Fibroblast of the aortic adventitia (primary cell): ENCODE measurements around the gene ADAMTSL2. TPM values are rescaled to one million over a fixed set of nuclear protein-coding genes. Genes with fewer than 3 reads are reported as not detected.
"Not testable (repeated sequence)": the region's sequence is repeated elsewhere in the genome, so short reads cannot be mapped to it uniquely, and the experiment has no call there.

Source experiments
- DNase-seq: peaks from one replicate; pipeline ENCODE4 v3.0.0-alpha.2; 2010; ENCODE audit warnings: low read depth
- H3K4me3 ChIP-seq: 2 replicates; pipeline ENCODE4 v1.5.1; 2011; ENCODE audit warnings: low read depth, mild to moderate bottlenecking, control low read depth, low read length, moderate library complexity
- total RNA-seq: library from RNA; depleted of rRNA; stranded (reverse); fragments of >200 nt; gene quantifications from 2 replicates; pipeline ENCODE4 v1.2.3, GENCODE V29; 2012; ENCODE audit warnings: low replicate concordance
- TF ChIP-seq, protein P1 (sequence below): IDR thresholded peaks from 2 replicates; pipeline ENCODE4 v1.5.1; 2011; ENCODE audit warnings: mild to moderate bottlenecking, low read length, control low read depth, inconsistent platforms; ENCODE audit not compliant: insufficient read depth

Gene ADAMTSL2
- total RNA-seq, 1 donor, result not detected

DNA sequence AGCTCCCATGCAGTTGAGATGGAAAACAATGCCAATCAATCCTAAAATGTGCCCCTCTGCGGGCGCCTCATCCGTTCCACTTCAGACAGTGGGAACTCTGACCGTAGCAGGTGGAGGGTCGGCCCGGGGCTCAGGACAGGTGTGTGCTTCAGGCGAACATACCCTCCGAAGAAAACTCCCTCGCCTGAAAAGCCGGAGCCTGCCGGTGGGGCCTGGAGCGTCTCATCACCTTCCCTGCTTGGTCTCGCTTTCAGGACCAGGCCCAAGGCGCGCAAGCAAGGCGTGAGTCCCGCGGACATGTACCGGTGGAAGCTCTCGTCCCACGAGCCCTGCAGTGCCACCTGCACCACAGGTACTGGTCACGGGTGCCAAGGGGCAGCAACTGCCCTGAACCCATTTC, 26.4 kb downstream of the ADAMTSL2 start:
- DNase-seq, result no peak
- no peak overlapping the region for H3K4me3 ChIP-seq
- TF ChIP-seq, protein P1, sequence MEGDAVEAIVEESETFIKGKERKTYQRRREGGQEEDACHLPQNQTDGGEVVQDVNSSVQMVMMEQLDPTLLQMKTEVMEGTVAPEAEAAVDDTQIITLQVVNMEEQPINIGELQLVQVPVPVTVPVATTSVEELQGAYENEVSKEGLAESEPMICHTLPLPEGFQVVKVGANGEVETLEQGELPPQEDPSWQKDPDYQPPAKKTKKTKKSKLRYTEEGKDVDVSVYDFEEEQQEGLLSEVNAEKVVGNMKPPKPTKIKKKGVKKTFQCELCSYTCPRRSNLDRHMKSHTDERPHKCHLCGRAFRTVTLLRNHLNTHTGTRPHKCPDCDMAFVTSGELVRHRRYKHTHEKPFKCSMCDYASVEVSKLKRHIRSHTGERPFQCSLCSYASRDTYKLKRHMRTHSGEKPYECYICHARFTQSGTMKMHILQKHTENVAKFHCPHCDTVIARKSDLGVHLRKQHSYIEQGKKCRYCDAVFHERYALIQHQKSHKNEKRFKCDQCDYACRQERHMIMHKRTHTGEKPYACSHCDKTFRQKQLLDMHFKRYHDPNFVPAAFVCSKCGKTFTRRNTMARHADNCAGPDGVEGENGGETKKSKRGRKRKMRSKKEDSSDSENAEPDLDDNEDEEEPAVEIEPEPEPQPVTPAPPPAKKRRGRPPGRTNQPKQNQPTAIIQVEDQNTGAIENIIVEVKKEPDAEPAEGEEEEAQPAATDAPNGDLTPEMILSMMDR, result no peak

DNA sequence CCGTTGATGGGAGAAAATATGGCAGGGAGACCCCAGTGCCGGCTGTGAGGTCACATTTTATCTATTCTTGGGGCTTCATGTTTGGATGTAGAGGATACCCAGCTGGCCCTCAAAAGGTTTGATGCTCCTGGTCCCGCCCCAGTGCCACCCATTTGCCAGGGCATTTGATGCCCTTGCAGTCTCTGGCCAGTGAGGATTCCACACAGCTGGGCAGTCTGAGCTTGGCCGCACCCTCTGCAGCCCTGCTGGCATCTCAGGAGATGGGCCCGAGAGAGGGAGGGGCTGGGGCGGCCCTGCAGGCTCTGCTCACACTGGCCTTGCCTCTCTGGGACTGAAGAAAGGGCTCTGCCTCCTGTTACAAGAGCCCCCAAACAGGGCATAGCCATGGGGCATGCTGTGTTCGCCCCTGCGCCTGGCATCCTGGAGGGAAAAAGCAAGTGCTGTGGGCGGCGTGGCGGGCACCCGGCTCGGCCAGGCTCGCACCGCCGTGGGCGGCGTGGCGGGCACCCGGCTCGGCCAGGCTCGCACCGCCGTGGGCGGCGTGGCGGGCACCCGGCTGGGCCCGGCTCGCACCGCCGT, 27.6 kb downstream of the ADAMTSL2 start:
- TF ChIP-seq, protein P1, result no peak
- no peak for DNase-seq
- no peak overlapping the region for H3K4me3 ChIP-seq

DNA sequence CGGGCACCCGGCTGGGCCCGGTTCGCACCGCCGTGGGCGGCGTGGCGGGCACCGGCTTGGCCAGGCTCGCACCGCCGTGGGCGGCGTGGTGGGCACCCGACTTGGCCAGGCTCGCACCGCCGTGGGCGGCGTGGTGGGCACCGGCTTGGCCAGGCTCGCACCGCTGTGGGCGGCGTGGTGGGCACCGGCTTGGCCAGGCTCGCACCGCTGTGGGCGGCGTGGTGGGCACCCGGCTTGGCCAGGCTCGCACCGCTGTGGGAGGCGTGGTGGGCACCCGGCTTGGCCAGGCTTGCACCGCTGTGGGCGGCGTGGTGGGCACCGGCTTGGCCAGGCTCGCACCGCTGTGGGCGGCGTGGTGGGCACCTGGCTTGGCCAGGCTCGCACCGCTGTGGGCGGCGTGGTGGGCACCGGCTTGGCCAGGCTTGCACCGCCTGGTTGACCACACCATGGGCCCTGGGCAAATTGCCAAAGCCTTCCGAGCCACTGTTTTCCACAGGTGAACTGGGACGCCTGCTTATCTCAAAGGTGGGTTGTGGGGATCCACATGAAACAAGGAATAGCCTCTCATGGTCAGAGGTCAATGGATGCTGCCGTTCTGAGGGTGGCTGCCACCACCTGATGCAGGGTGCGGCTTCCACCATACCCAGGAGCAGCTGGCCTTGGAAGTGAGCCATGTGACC, 28.2 kb downstream of the ADAMTSL2 start:
- H3K4me3 ChIP-seq, result no peak overlapping the region
- no peak for DNase-seq
- TF ChIP-seq, protein P1, result no peak

DNA sequence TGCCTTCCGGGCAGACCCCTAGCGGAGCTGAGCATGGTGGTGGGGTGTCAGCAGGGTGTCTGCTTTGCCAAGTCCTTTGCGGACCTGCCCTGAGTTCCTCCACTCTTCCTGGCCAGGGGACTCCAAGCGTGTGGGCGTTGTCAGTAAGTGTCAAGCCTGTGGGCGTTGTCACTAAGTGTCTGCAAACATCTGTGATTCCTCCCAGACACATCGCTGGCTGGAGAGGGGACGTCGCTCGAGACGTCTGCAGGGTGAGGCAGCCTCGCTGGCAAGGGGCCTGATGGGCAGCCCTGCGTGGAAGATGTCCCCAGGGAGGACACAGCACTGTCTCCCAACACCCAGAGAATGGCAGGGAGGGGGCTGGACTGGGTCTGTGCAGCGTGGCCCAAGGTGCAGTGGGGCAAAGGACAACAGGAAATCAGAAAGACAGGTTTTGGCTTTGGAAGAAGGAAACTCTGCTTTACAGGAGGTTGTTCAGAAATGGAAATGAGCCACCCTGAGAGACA, 28.8 kb downstream of the ADAMTSL2 start:
- no peak overlapping the region for H3K4me3 ChIP-seq
- TF ChIP-seq, protein P1, result no peak
- DNase-seq, result peak; percentile 47

DNA sequence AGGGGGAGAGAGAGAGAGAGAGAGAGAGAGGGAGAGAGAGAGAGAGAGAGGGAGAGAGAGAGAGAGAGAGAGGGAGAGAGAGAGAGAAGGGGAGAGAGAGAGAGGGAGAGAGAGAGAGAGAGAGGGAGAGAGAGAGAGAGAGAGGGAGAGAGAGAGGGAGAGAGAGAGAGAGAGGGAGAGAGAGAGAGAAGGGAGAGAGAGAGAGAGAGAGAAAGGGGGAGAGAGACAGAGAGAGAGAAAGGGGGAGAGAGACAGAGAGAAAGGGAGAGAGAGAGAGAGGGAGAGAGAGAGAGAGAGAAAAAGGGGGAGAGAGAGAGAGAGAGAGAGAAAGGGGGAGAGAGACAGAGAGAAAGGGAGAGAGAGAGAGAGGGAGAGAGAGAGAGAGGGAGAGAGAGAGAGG, 29.3 kb downstream of the ADAMTSL2 start:
- DNase-seq, H3K4me3 ChIP-seq: not testable (repeated sequence)

DNA sequence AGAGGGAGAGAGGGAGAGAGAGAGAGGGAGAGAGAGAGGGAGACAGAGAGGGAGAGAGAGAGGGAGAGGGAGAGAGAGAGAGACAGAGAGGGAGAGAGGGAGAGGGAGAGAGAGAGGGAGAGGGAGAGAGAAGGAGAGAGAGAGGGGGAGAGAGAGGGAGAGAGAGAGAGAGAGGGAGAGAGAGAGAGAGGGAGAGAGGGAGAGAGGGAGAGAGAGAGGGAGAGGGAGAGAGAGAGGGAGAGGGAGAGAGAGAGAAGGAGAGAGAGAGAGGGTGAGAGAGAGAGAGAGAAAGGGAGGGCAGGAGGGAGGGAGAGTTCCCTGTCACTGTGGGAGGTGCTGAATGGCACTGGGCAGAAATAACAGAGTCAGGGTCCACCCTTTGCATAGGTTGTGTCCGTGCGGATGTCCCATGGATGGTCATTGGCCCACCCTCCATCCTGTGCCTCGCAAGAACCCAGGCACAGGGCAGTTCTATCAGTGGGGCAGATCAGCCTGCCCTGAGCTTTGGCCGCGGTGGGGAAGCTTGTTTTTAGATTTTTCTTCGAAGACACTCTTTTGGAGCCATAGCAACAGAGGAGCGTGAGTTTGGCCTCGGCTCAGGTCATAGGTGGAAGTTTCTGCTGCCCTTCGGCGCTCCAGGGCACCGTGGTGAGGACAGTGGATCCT, 30.1 kb downstream of the ADAMTSL2 start:
- DNase-seq, result peak; percentile 11
- no peak overlapping the region for H3K4me3 ChIP-seq
- TF ChIP-seq, protein P1, result no peak

DNA sequence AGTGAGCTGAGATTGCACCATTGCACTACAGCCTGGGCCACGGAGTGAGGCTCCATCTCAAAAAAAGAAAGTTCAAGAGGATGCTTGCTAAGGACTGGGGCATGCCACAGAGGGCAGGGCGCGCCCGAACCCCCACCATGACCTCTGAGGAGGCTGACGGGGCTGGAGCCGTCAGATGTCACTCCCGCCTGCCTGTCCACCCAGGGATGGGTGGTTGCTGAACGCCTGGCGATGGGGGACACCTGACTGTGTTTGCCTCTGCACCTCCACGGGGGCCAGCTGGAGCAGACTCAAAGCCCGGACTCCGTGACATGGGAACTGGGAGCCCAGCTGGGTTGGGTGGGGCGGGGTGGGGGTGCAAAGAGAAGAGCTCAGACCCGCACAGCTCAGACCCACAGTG, 31.9 kb downstream of the ADAMTSL2 start:
- TF ChIP-seq, protein P1, result no peak
- DNase-seq, result no peak
- H3K4me3 ChIP-seq, result no peak overlapping the region
